D721Med (cell line): Measurements from ENCODE around the gene GAS2L2.

Experiments used
- DNase-seq: peaks from one replicate; pipeline ENCODE4 v3.0.0; 2011; ENCODE audit warnings: low spot score; ENCODE audit not compliant: insufficient read length
- FAIRE-seq: peaks from 2 replicates; lab custom pipeline; 2011; peaks lifted over from hg19 to GRCh38; lab: Jason Lieb, UNC
- CTCF ChIP-seq: IDR thresholded peaks from 2 replicates; pipeline ENCODE4 v1.5.1; 2012; ENCODE audit warnings: mild to moderate bottlenecking, control low read depth; ENCODE audit not compliant: insufficient read depth; ENCODE audit errors: missing control alignments

The GAS2L2 gene

GRCh38 chr17:35795871-35796265 is 42.8 kb upstream of the GAS2L2 start:
- FAIRE-seq: no peak
- no peak for DNase-seq
- no peak for TF ChIP-seq CTCF

DNA sequence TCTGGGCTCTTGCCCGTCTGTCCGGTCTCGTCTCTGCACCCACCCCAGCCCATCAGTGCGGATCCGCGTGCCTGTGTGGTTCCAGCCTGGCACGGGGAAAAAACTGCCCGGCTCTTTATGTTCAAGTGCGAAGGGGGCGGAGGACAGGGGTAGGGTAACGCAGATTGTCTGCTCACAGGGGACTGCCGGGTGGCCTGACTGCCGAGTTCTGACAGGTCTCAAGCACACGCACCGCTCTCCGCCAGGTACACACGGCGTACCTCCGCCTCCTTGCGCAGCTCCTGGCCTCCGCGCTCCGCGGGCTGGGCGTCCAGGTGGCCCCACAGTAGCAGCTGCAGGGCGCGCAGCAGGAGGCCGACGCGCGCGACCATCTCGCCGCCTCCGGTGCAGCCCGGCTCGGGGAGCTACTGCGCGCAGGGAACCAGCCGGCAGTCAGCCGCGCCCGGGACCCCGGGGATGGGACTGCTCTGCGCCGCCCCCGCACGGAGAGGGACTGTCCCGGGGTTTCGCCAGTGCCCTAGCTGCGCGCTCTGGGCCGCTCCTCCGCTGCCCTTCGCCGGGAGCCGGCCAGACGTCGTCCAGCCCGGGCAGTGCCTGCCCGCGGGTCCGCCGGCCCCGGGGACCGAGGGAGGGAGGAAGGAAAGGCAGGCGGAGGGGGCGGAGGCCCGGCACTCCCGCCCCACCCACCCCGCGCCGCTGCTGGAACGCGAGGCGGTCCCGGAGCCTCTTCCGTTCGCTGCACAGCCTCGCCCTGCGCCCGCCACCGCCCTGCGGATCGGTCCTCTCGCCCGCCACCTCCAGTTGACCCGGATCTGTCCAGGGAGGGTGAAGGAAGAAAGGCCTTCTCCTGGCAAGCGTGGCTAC is 42.2 kb upstream of the GAS2L2 start, which contains the start of gene MMP28:
Gene MMP28 (minus strand): TSS at position 635 of the 864 bp plus-strand sequence. CDS start 264 bp downstream, at position 371.
- FAIRE-seq (no peak), DNase-seq (no peak)
- TF ChIP-seq CTCF: no peak

- no peak for TF ChIP-seq CTCF
- DNase-seq: no peak
Observed at GRCh38 chr17:35793257-35793656, 40.2 kb upstream of the GAS2L2 start.

DNA sequence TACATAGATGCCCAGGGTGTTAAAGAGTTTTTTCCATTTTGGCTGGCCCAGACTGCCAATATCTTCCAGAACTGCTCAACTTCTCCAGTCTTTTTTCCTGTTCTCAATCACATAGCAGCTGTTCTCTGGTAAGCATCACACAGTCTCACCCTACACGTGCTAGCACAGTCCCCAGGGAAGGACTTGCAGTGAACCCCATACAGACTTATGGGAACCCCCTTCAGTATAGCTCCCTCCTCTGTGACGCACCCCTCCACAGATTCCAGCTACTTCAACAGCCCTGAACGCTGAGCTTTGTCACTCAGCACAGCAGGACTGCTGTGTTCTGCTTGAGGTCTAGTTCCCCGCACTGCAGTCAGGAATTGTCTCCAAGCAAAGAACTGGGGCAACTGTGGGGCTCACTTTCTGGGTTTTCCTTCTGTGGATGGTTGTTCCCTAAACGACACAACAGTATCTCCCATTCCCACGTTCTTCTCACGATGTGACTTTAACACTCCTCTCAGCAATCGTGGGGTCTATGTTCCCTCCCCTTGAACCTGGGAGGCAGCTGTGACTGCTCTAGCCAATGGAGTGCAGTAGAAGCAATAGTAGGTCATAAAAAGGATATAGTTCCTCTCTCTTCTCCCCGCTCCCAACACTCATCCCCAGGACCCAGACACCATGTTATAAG is 38.8 kb upstream of the GAS2L2 start:
- DNase-seq: no peak
- FAIRE-seq: no peak
- TF ChIP-seq CTCF: no peak

More at GRCh38 chr17:35793257-35793656, 40.2 kb upstream of the GAS2L2 start:
- no peak for FAIRE-seq

DNA sequence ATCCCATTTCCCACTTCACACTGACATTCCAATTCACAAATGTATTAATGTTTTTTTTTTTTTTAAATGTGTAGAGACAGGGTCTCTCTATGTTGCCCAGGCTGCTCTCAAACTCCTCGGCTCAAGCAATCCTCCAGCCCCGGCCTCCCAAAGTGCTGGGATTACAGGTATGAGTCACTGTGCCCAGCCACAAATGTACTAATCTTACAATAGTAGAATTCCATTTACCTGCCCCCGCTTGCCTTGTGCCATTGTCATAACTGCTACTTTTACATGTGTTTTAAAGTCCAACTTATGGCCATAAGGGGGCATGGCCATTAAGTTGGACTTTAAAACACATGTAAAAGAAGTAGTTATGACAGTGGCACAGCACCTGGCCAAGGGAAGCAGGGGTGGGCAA is 37.8 kb upstream of the GAS2L2 start:
- DNase-seq: no peak
- FAIRE-seq: no peak
- no peak for TF ChIP-seq CTCF

DNA sequence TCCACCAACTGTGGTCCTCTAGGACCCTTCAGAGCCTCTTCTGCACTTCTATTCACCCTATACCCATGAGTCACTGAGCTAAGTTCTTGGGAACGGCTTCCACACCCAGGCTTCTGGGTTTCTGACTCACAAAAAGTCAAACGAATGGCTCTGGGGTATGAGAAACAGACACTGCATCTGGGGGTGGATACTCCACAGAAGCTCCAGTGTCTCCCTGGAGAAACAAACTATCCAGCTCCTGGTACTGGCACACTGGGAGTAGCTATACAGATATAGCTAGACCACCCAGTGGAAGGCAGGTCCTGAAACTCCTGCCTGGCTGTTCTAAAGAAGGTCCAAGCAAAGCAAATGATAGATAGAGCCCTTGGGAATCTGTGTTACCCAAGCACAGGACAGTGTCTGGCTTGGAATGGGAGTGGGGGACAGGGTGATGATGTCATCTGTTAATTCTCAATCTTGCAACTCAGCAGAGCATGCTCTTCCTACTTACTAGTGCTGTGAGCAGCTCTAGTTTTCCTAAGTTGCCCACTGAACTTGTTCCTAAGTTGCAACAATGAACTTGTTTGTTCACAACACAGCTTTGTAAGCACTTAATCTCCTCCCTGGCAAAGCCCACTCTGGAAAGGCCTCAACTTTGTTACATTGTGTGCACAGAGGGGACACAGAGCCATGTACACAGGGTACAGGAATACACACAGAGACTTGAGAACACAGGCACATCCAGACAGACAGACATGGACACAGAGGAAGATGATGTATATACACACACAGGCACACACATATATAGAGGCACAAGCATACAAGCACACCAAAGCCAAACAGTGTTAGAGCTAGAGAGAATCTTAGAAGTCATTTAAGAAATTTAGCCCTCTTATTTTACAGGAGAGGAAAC is 35.7 kb upstream of the GAS2L2 start:
- DNase-seq (no peak), FAIRE-seq (no peak)
- no peak for TF ChIP-seq CTCF
